K562 (cell line): ENCODE results near the gene MEA1. TPM values are rescaled to one million over a fixed set of nuclear protein-coding genes. Genes with fewer than 3 reads are reported as not detected.

Experiments
- ARNT ChIP-seq, 2 experiments: fragments of 450-650 bp; IDR thresholded peaks; 2 replicates each; pipeline ENCODE4 v1.6.1; 2016; ENCODE audit warnings: mild to moderate bottlenecking in 1 of 2
- CHD2 ChIP-seq: IDR thresholded peaks from 2 replicates; pipeline ENCODE4 v1.6.1; 2011; ENCODE audit warnings: low read depth, low read length
- CHD4 ChIP-seq: fragments of 200-600 bp; sonication (generic); IDR thresholded peaks from 3 replicates; pipeline ENCODE4 v1.6.1; 2012; ENCODE audit warnings: low read depth, mild to moderate bottlenecking, mixed read lengths, low read length, inconsistent platforms; ENCODE audit not compliant: insufficient read depth, insufficient replicate concordance, poor library complexity, severe bottlenecking
- COPS2 ChIP-seq: fragments of 450-650 bp; conservative IDR thresholded peaks from 2 replicates; pipeline ENCODE4 v1.6.1; 2016; ENCODE audit warnings: mild to moderate bottlenecking, moderate library complexity
- E2F5 ChIP-seq: sonication (generic); formaldehyde crosslinking; IDR thresholded peaks from 2 replicates; pipeline ENCODE4 v1.8.0; 2022; ENCODE audit warnings: mild to moderate bottlenecking, missing genetic modification reagents
- EGR1 ChIP-seq: fragments of 450-650 bp; conservative IDR thresholded peaks from 2 replicates; pipeline ENCODE4 v1.6.1; 2017; ENCODE audit warnings: mild to moderate bottlenecking
- FOXA3 ChIP-seq, 2 experiments: fragments of 450-650 bp in 1 of 2; sonication (generic) in 1 of 2; formaldehyde crosslinking; IDR thresholded peaks in 1 of 2; conservative IDR thresholded peaks in 1 of 2; 2 replicates each; pipeline versions ENCODE4 v1.4.0 to v1.8.0; 2020 to 2022; ENCODE audit warnings: mild to moderate bottlenecking in 2 of 2, missing genetic modification reagents in 1 of 2
- FOXJ2 ChIP-seq: fragments of 200-800 bp; sonication (Bioruptor generic); IDR thresholded peaks from 2 replicates; pipeline ENCODE4 v1.6.1; 2016; ENCODE audit warnings: missing genetic modification characterization, missing compliant biosample characterization
- HINFP ChIP-seq: fragments of 450-650 bp; conservative IDR thresholded peaks from 2 replicates; pipeline ENCODE4 v1.6.1; 2016; ENCODE audit warnings: missing genetic modification characterization, low read depth, mild to moderate bottlenecking, control low read depth, missing compliant biosample characterization
- KLF6 ChIP-seq: fragments of 250-450 bp; sonication (Bioruptor Pico); IDR thresholded peaks from 2 replicates; pipeline ENCODE4 v1.4.0; 2020; ENCODE audit warnings: mild to moderate bottlenecking, moderate library complexity, borderline replicate concordance
- NFYB ChIP-seq: IDR thresholded peaks from 2 replicates; pipeline ENCODE4 v1.6.1; 2011; ENCODE audit warnings: mild to moderate bottlenecking, moderate library complexity; ENCODE audit not compliant: insufficient read length; ENCODE audit errors: extremely low read depth
- POLR2G ChIP-seq: fragments of 200-400 bp; formaldehyde crosslinking; IDR thresholded peaks from 2 replicates; pipeline ENCODE4 v1.6.1; 2017; ENCODE audit warnings: low read depth, mild to moderate bottlenecking, antibody characterized with exemption, low read length, moderate library complexity
- SAFB ChIP-seq: fragments of 200-400 bp; formaldehyde crosslinking; IDR thresholded peaks from 2 replicates; pipeline ENCODE4 v1.6.1; 2017; ENCODE audit warnings: low read depth, low read length, borderline replicate concordance
- SLC30A9 ChIP-seq: fragments of 250-450 bp; sonication (Bioruptor Pico); IDR thresholded peaks from 2 replicates; pipeline ENCODE4 v1.8.0; 2022; ENCODE audit warnings: mild to moderate bottlenecking, moderate library complexity
- SMC3 ChIP-seq: conservative IDR thresholded peaks from 2 replicates; pipeline ENCODE4 v1.6.1; 2011; ENCODE audit warnings: low read depth, low read length, improper control_type of control experiment; ENCODE audit not compliant: insufficient read depth
- TSC22D4 ChIP-seq: fragments of 450-650 bp; IDR thresholded peaks from 2 replicates; pipeline ENCODE4 v1.6.1; 2016; ENCODE audit warnings: missing genetic modification characterization, missing biosample characterization, control low read depth
- ZBTB7A ChIP-seq: IDR thresholded peaks from 2 replicates; pipeline ENCODE4 v1.6.1; 2011; ENCODE audit warnings: low read depth, mild to moderate bottlenecking, low read length, moderate library complexity, borderline replicate concordance; ENCODE audit not compliant: control insufficient read depth
- ZNF24 ChIP-seq: fragments of 450-650 bp; IDR thresholded peaks from 2 replicates; pipeline ENCODE4 v1.6.1; 2016
- ZNF316 ChIP-seq: fragments of 450-650 bp; IDR thresholded peaks from 2 replicates; pipeline ENCODE4 v1.6.1; 2016
- ZNF707 ChIP-seq: fragments of 250-450 bp; sonication (Bioruptor Pico); conservative IDR thresholded peaks from 2 replicates; pipeline ENCODE4 v1.8.0; 2022; ENCODE audit warnings: inconsistent platforms, mild to moderate bottlenecking, moderate library complexity
- ZZZ3 ChIP-seq: fragments of 450-650 bp; IDR thresholded peaks from 2 replicates; pipeline ENCODE4 v1.6.1; 2016; ENCODE audit warnings: antibody characterized with exemption, mild to moderate bottlenecking, moderate library complexity
- polyA plus RNA-seq, 8 experiments: library from polyadenylated mRNA; depleted of rRNA in 4 of 8; stranded (reverse) in 5 of 8; unstranded in 3 of 8; fragments of >200 nt; fragmentation: Nextera tagmentation in 2 of 8; fragmentation: Illumina TruSeq in 1 of 8; extraction: Ambion mirVana in 2 of 8; extraction: Trizol in 1 of 8; gene quantifications; 2 replicates each; pipeline versions ENCODE4 v1.2.1 to v1.2.3, GENCODE V29; 2011 to 2014; ENCODE audit warnings: inconsistent platforms in 1 of 8, missing spikeins in 1 of 8
- total RNA-seq, 7 experiments: library from RNA; depleted of rRNA in 6 of 7; stranded (reverse); fragments of >200 nt in 6 of 7; fragmentation: Illumina TruSeq in 2 of 7; extraction: Trizol in 2 of 7; gene quantifications; 2 replicates each; pipeline versions ENCODE4 v1.2.1 to v1.2.3, GENCODE V29; 2011 to 2021; ENCODE audit warnings: low replicate concordance in 1 of 7
- TF ChIP-seq, protein P1 (sequence below): IDR thresholded peaks from 2 replicates; pipeline ENCODE4 v1.6.1; 2016; ENCODE audit warnings: missing genetic modification characterization, missing compliant biosample characterization
- TF ChIP-seq, protein P2 (sequence below): sonication (generic); formaldehyde crosslinking; IDR thresholded peaks from 2 replicates; pipeline ENCODE4 v1.8.1; 2023; ENCODE audit warnings: mild to moderate bottlenecking, missing genetic modification reagents, moderate library complexity
- TF ChIP-seq, protein P3 (sequence below), 3 experiments: fragments of 200-800 bp in 1 of 3; sonication (Bioruptor generic) in 1 of 3; sonication (generic) in 1 of 3; formaldehyde crosslinking in 1 of 3; IDR thresholded peaks; 2 replicates each; pipeline versions ENCODE4 v1.6.1 to v1.8.0; 2016 to 2022; ENCODE audit warnings: mild to moderate bottlenecking in 2 of 3, missing compliant biosample characterization in 2 of 3, missing genetic modification characterization in 2 of 3, missing genetic modification reagents in 1 of 3

The MEA1 gene
- total and polyA plus RNA-seq, 9 of the 15 experiments (the other 6 are each of a cell fraction or from before 2014, with no cell fraction given): 86.8 to 210 (median 152) TPM

DNA sequence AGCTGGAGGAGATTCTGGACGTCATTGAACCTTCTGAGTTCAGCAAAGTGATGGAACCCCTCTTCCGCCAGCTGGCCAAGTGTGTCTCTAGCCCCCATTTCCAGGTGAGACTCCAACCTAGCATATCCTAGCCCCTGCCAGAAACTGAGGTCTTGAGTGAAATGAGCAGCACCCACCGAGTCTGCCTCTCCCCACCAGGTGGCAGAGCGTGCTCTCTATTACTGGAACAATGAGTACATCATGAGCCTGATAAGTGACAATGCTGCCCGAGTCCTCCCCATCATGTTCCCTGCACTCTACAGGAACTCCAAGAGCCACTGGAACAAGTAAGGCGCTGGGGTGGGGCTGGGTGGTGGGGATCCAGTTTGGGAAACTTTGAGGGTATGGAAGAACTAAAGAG, 4.6 kb downstream of the MEA1 start (continued):
- TF ChIP-seq ZNF24: no peak
- no peak for TF ChIP-seq NFYB
- no peak for TF ChIP-seq HINFP (tag)
- TF ChIP-seq ZNF316: no peak
- TF ChIP-seq, protein P1, sequence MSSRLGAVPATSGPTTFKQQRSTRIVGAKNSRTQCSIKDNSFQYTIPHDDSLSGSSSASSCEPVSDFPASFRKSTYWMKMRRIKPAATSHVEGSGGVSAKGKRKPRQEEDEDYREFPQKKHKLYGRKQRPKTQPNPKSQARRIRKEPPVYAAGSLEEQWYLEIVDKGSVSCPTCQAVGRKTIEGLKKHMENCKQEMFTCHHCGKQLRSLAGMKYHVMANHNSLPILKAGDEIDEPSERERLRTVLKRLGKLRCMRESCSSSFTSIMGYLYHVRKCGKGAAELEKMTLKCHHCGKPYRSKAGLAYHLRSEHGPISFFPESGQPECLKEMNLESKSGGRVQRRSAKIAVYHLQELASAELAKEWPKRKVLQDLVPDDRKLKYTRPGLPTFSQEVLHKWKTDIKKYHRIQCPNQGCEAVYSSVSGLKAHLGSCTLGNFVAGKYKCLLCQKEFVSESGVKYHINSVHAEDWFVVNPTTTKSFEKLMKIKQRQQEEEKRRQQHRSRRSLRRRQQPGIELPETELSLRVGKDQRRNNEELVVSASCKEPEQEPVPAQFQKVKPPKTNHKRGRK: no peak
- no peak for TF ChIP-seq E2F5
- TF ChIP-seq POLR2G: no peak
- TF ChIP-seq ZBTB7A: no peak
- no peak for TF ChIP-seq CHD2
- TF ChIP-seq, protein P2, sequence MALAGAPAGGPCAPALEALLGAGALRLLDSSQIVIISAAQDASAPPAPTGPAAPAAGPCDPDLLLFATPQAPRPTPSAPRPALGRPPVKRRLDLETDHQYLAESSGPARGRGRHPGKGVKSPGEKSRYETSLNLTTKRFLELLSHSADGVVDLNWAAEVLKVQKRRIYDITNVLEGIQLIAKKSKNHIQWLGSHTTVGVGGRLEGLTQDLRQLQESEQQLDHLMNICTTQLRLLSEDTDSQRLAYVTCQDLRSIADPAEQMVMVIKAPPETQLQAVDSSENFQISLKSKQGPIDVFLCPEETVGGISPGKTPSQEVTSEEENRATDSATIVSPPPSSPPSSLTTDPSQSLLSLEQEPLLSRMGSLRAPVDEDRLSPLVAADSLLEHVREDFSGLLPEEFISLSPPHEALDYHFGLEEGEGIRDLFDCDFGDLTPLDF (CRISPR knock-in tag): no peak
- no peak for TF ChIP-seq COPS2
- TF ChIP-seq ZZZ3: no peak
- peak; percentile 64 for TF ChIP-seq SMC3
- no peak for TF ChIP-seq FOXA3 (CRISPR knock-in tag; conservative IDR thresholded peaks at IDR 0.05 in 1 of 2, IDR thresholded peaks at IDR 0.05 in 1 of 2)
- TF ChIP-seq SAFB: no peak
- no peak for TF ChIP-seq SLC30A9 (CRISPR knock-in tag)
- TF ChIP-seq ARNT (IDR thresholded peaks at IDR 0.05): no peak
- TF ChIP-seq FOXJ2: no peak
- no peak for TF ChIP-seq TSC22D4 (tag)
- TF ChIP-seq CHD4: no peak
- no peak for TF ChIP-seq KLF6 (CRISPR knock-in tag)
- TF ChIP-seq, protein P3, sequence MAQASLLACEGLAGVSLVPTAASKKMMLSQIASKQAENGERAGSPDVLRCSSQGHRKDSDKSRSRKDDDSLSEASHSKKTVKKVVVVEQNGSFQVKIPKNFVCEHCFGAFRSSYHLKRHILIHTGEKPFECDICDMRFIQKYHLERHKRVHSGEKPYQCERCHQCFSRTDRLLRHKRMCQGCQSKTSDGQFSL (CRISPR knock-in tag; IDR thresholded peaks at IDR 0.05): no peak
- TF ChIP-seq, protein P3 (tag; IDR thresholded peaks at IDR 0.05): no peak
- no peak for TF ChIP-seq ZNF707
- TF ChIP-seq EGR1: no peak
